Subcutaneous abdominal adipose tissue (tissue), 5 donors: ENCODE measurements around the gene PLCD1.
"Not testable (repeated sequence)": the region's sequence is repeated elsewhere in the genome, so short reads cannot be mapped to it uniquely, and the experiment has no call there.

ENCODE experiments used
- H3K27ac ChIP-seq: one replicate; pipeline ENCODE4 v1.7.0; 2013; ENCODE audit warnings: low read depth, mild to moderate bottlenecking, inconsistent platforms, low read length, moderate library complexity
- H3K27me3 ChIP-seq, 5 donors: one replicate each; pipeline ENCODE4 v1.7.0; 2013; ENCODE audit warnings: low read length in 5 of 5, inconsistent platforms in 1 of 5; ENCODE audit not compliant: control insufficient read depth in 5 of 5, insufficient read depth in 4 of 5
- H3K36me3 ChIP-seq, 5 donors: one replicate each; pipeline ENCODE4 v1.7.0; 2013; ENCODE audit warnings: low read length in 5 of 5; ENCODE audit not compliant: control insufficient read depth in 5 of 5, insufficient read depth in 5 of 5
- H3K4me1 ChIP-seq, 5 donors: one replicate each; pipeline ENCODE4 v1.7.0; 2013; ENCODE audit warnings: low read length in 5 of 5, mild to moderate bottlenecking in 3 of 5, moderate library complexity in 1 of 5; ENCODE audit not compliant: control insufficient read depth in 5 of 5, insufficient read depth in 5 of 5
- H3K4me3 ChIP-seq, 5 donors: one replicate each; pipeline ENCODE4 v1.7.0; 2013; ENCODE audit warnings: low read length in 5 of 5, low read depth in 1 of 5
- H3K9ac ChIP-seq, 5 donors: one replicate each; pipeline ENCODE4 v1.7.0; 2013; ENCODE audit warnings: low read length in 5 of 5, mild to moderate bottlenecking in 4 of 5, moderate library complexity in 3 of 5
- H3K9me3 ChIP-seq, 5 donors: one replicate each; pipeline ENCODE4 v1.7.0; 2013; ENCODE audit warnings: low read length in 5 of 5; ENCODE audit not compliant: control insufficient read depth in 5 of 5
- donor health status: healthy.
- donor health status: healthy.
- donor health status: healthy.
- donor health status: healthy.
- donor health status: healthy.

Gene PLCD1

DNA sequence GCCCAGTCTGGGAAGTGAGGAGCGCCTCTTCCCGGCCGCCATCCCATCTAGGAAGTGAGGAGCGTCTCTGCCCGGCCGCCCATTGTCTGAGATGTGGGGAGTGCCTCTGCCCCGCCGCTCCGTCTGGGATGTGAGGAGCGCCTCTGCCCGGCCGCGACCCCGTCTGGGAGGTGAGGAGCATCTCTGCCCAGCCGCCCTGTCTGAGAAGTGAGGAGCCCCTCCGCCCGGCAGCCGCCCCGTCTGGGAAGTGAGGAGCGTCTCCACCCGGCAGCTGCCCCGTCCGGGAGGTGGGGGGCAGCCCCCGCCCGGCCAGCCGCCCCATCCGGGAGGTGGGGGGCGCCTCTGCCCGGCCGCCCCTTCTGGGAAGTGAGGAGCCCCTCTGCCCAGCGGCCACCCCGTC lies 23.8 kb upstream of the PLCD1 start:
- H3K4me1 ChIP-seq: peaks cover 0 to 12% (median 0%) of the 10 kb centered on the region in 5 donors
- not testable (repeated sequence) for H3K9ac ChIP-seq, H3K27ac ChIP-seq, H3K4me3 ChIP-seq, H3K9me3 ChIP-seq, H3K36me3 ChIP-seq, H3K27me3 ChIP-seq

DNA sequence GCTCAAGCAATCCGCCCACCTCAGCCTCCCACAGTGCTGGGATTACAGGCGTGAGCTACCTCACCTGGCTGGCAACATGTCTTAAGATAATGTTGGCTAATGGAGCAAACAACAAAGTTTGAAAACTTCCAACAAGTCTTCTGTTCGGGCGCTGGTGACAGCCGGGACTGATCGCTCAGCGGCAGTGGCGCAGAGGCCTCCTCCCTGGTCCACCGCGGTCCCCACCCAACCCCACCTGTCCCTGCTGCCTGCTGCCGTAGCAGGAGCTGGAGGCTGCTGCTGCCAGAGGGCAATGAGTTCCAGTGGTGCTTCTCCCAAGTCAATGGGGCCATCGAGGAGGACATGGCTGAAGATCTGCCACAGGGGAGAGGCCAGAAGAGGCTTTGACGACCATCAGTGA lies 21.7 kb upstream of the PLCD1 start:
- Histone ChIP-seq H3K27ac (no peak overlapping the region), H3K36me3 (no peaks in the 10 kb centered on the region), H3K9ac (no peak overlapping the region), H3K9me3 (no peaks in the 10 kb centered on the region), H3K27me3 (no peaks in the 10 kb centered on the region), H3K4me1 (peaks cover 0 to 12% (median 0%) of the 10 kb centered on the region in 5 donors), H3K4me3 (no peak overlapping the region)

DNA sequence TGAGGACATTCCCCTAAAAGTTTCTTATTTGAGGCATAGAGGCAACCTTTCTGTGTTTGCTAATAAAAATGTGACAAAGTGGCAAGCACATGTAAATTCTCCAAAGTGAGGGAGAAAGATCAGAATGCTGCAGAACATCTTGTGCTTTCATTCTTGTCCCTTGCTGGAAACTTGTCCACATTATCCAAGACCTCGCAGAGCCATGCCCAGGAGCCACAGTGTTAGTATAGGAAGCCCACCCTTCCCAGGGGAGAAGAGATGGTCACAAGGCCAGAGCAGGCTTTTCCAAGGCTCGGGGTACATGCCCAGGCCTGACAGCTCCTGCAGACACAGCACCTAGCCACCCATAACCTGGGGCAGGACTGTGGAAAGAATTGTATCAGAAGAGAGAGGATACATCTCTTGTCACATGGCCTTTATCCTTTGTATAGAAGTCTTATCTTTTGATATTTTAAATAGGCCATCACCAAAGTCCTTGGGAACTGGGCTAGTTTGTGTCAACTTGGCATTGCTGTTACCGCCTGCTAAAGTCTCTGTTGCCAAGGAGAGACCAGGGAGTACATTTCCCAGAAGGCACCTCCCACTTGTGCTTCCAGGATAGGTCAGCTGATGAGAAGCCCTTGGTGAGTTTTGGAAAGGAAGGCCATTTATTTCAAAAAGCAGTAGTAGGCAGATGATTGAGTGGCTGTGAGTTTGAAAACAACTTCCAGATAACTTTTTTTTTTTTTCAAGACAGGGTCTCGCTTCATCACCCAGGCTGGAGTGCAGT lies 20.1 kb upstream of the PLCD1 start:
- Histone ChIP-seq H3K4me1 (peaks cover 0 to 12% (median 0%) of the 10 kb centered on the region in 5 donors), H3K36me3 (no peaks in the 10 kb centered on the region), H3K27ac (no peak overlapping the region), H3K9ac (no peak overlapping the region), H3K9me3 (no peaks in the 10 kb centered on the region), H3K4me3 (no peak overlapping the region), H3K27me3 (no peaks in the 10 kb centered on the region)

DNA sequence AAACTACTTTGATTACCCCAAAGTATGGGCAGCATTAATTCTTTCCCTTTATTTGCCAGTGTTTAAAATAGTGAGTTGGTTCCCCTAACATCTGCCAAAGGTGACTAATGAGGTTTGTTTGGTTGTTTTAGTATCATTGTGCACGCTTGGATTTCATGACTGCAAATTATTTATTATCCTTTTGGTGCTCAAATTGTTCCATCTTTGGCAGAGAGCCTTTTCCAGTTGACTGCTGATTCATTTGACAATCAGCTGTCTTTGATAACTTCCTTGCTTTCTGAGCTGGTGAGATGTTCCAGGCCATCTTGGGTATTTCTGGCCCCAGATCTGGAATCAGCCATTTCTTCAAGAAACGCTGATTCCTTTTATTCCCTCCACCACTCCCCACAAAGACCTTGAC lies 18.5 kb upstream of the PLCD1 start:
- H3K9me3 ChIP-seq: no peaks in the 10 kb centered on the region
- H3K4me1 ChIP-seq: peaks cover 0 to 12% (median 0%) of the 10 kb centered on the region in 5 donors
- H3K9ac ChIP-seq: no peak overlapping the region
- no peak overlapping the region for H3K27ac ChIP-seq
- no peak overlapping the region for H3K4me3 ChIP-seq
- no peaks in the 10 kb centered on the region for H3K36me3 ChIP-seq
- no peaks in the 10 kb centered on the region for H3K27me3 ChIP-seq

DNA sequence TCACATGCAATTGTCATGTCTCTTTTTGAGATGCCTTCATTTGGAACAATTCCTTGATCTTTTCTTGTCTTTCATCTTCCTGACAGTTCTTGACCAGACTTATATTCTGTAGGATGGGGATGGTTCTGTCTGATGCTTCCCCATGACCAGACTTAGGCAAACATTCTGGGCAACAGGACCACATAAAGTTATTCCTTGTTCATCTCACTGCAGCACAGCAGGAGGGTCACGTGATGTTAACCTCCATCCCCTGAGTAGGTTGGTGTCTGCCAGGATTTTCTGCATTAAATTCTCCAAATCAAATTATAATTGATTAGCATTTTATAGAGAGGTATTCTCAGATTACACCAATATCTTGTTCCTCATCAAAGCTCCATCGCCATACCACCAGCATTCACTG lies 17.4 kb upstream of the PLCD1 start:
- no peaks in the 10 kb centered on the region for H3K27me3 ChIP-seq
- no peak overlapping the region for H3K4me3 ChIP-seq
- H3K9ac ChIP-seq: no peak overlapping the region
- peaks cover 0 to 12% (median 0%) of the 10 kb centered on the region in 5 donors for H3K4me1 ChIP-seq
- H3K9me3 ChIP-seq: no peaks in the 10 kb centered on the region
- H3K27ac ChIP-seq: no peak overlapping the region
- H3K36me3 ChIP-seq: no peaks in the 10 kb centered on the region

DNA sequence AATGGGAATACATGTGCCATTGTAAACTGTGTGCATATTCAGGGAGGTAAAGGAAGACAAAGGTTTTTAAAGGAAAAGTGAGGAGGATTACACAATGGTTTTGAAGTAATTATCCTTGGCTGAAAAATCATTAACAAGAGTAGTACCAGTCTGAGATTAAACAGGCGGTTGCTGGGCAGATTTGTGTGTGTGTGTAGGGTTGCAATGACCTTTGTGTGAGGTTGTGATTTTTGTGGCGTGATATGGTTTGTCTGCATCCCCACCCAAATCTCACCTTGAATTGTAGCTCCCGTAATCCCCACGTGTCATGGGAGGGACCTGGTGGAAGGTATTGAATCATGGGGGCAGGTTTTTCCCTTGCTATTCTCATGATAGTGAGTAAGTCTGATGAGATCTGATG lies 16.6 kb upstream of the PLCD1 start:
- no peak overlapping the region for H3K9ac ChIP-seq
- H3K9me3 ChIP-seq: no peaks in the 10 kb centered on the region
- no peaks in the 10 kb centered on the region for H3K36me3 ChIP-seq
- no peaks in the 10 kb centered on the region for H3K27me3 ChIP-seq
- H3K4me3 ChIP-seq: no peak overlapping the region
- peaks cover 0 to 12% (median 0%) of the 10 kb centered on the region in 5 donors for H3K4me1 ChIP-seq
- no peak overlapping the region for H3K27ac ChIP-seq

DNA sequence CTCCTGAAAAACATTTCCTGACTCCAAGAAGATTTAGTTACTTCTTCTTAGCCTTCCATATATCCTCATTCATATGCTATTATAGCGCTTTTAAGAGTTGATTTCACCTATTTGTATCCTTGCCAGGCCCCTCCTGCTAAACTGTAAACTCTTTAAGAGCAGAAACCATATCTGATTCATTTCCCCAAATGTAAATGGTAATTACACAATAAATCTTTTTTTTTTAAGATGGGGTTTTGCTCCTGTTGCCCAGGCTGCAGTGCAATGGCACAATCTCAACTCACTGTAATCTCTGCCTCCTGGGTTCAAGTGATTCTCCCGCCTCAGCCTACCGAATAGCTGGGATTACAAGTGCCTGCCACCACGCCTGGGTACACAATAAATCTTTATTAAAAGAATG lies 14.0 kb upstream of the PLCD1 start:
- no peak overlapping the region for H3K9ac ChIP-seq
- H3K9me3 ChIP-seq: no peaks in the 10 kb centered on the region
- H3K36me3 ChIP-seq: no peaks in the 10 kb centered on the region
- peaks cover 0 to 19% (median 18%) of the 10 kb centered on the region in 5 donors for H3K4me1 ChIP-seq
- no peak overlapping the region for H3K4me3 ChIP-seq
- H3K27ac ChIP-seq: no peak overlapping the region
- no peaks in the 10 kb centered on the region for H3K27me3 ChIP-seq

DNA sequence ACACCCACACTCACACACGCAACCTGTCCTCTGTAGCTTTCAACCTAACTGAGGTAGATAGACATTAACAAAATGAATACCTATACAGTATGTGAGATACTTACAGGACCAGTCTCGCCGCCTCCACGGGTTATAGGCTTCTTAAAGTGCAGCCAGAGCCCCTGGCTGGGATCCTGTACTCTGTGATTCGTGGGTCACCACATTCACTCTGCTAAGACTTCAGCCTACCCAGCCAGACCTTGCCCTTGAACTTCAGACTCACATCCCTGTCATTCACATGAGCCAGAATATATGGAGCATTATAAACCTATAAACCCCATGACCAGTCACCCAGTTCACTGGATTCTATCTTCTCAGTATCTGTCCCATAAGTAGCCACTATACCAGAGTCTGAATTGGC lies 11.0 kb upstream of the PLCD1 start:
- no peak overlapping the region for H3K27ac ChIP-seq
- H3K4me1 ChIP-seq: peaks cover 0 to 19% (median 18%) of the 10 kb centered on the region in 5 donors
- no peaks in the 10 kb centered on the region for H3K36me3 ChIP-seq
- peak overlapping the region in 2 of 5 donors; percentile 52 to 70 for H3K4me3 ChIP-seq
- peak overlapping the region in 1 of 5 donors; percentile 15 for H3K9ac ChIP-seq
- no peaks in the 10 kb centered on the region for H3K27me3 ChIP-seq
- H3K9me3 ChIP-seq: no peaks in the 10 kb centered on the region

DNA sequence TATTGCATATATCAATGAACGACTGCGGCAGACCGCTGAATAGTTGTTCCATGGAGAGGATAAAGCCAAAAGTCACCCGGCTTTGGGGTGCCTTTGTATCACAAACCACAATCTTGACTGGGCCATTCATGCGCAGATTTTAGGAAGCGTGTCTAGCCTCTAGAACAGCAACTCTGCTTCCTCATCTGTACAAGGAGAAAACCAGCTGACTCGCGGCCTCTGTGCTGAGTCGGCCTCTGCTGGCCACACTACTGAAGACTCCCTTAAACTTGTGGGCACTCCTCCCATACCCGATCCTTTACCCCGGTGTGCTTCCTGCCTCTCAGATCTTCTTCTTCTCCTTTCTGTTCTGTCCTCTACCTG lies 10.4 kb upstream of the PLCD1 start:
- Histone ChIP-seq H3K9me3 (no peaks in the 10 kb centered on the region), H3K4me3 (peak overlapping the region; percentile 52 to 77 (median 70)), H3K36me3 (no peaks in the 10 kb centered on the region), H3K9ac (peak overlapping the region in 3 of 5 donors; percentile 15 to 60 (median 17)), H3K27me3 (no peaks in the 10 kb centered on the region), H3K27ac (no peak overlapping the region), H3K4me1 (peaks cover 0 to 19% (median 18%) of the 10 kb centered on the region in 5 donors)

DNA sequence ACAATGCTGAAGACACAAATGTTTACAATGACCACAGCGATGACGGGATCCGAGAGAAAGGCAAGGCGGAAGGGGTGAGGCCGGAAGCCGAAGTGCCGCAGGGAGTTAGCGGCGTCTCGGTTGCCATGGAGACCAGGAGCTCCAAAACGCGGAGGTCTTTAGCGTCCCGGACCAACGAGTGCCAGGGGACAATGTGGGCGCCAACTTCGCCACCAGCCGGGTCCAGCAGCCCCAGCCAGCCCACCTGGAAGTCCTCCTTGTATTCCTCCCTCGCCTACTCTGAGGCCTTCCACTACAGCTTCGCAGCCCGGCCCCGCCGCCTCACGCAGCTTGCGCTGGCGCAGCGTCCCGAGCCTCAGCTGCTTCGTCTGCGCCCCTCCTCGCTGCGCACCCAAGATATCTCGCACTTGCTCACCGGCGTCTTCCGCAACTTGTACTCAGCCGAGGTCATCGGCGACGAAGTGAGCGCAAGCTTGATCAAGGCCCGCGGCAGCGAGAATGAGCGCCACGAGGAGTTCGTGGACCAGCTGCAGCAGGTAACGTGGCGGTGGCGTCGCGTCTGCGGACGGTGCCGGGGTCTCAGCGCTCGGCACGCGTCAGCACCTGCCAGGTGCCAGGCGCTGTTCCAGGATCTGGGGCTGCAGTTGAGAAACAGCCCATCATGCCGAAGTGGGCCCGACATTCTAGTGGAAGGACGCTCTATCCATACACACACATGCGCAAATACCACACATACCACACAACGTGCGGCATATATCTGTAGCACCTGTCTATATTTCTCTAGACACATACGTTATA lies 9.9 kb upstream of the PLCD1 start, which contains the start of gene DLEC1:
Gene DLEC1, plus strand, starts transcription at position 108 of the 798 bp plus-strand sequence. Its CDS starts 18 bp downstream, at position 126.
- Histone ChIP-seq H3K4me3 (peak within 1 kb of the TSS; percentile 52 to 77 (median 70)), H3K27me3 (no peaks in the 10 kb centered on the region), H3K27ac (no peak within 1 kb of the TSS), H3K4me1 (peaks cover 0 to 19% (median 18%) of the 10 kb centered on the region in 5 donors), H3K9me3 (no peaks in the 10 kb centered on the region), H3K36me3 (no peaks in the 10 kb centered on the region), H3K9ac (peak within 1 kb of the TSS in 3 of 5 donors; percentile 15 to 60 (median 17))
